GM19467 (cell line): ENCODE data around the gene PPP1R7.

Source experiments
- ATAC-seq: cut with Tn5 transposase; IDR thresholded peaks from one replicate; pipeline ENCODE4 v1.9.1; 2021; ENCODE audit warnings: mild to moderate bottlenecking, moderate library complexity; ENCODE audit not compliant: unreplicated experiment

The PPP1R7 gene

DNA sequence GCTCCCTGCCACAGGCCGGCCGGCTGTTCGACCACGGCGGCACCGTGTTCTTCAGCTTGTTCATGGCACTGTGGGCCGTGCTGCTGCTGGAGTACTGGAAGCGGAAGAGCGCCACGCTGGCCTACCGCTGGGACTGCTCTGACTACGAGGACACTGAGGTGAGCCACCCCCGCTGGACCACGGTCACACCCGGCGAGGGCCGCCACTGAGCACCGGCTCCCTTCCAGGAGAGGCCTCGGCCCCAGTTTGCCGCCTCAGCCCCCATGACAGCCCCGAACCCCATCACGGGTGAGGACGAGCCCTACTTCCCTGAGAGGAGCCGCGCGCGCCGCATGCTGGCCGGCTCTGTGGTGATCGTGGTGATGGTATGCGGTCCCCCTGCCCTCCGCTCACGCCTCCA is 59.0 kb downstream of the PPP1R7 start:
- ATAC-seq, result no peak

DNA sequence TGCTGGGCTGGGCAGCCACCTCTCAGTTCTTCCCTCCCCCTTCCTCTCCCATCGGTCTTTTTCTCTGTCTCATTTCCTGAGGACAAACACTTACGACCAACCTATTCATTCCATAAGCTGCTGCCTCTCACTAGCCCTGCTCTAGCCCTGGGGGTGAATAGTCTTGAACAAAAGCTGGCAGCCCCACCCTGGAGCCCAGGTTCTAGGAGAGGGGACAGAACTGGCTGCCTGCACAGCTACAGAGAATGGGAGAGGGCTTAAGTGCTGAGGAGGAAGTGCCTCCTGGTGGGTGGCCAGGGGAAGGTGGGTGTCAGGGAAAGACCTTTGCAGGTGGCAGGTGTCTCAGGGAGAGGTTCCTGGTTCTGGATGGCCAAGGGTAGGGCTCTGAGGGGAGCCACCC is 61.0 kb downstream of the PPP1R7 start:
- ATAC-seq, result no peak

DNA sequence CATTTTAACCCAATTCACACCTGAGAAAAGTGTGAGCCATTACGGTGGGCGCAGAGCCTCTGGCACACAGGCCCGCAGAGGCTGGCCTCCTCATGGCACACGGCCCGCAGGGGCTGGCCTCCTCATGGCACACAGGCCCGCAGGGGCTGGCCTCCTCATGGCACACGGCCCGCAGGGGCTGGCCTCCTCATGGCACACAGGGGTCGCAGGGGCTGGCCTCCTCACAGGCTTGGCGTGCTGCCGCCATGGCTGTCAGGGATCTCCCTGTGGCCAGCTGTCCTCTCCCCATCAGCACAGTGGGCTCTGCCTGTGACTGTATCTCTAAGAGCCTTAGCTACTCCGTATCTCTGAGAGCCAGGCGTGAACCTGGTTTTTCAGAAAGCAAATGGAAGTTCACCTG is 62.8 kb downstream of the PPP1R7 start:
- ATAC-seq, result no peak

DNA sequence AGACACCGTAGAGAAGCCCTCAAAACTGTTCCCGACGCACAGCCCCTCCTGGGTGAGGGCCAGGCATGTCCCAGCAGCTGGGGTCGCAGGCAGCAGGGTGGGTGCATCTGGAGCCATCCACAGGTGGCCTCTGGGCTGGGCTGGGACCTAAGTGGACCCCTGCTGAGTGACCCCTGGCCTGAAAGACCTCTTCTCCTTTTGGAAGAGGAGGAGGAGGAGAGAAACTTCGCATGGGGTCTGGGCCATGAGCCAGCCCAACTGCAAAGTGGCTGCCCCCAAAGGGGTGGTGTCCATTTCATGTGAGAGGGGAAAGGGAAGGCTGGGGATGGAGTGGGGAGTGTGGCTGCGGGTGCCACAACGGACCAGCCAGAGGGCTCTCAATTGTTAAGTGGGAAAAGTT is 63.3 kb downstream of the PPP1R7 start:
- ATAC-seq, result no peak

DNA sequence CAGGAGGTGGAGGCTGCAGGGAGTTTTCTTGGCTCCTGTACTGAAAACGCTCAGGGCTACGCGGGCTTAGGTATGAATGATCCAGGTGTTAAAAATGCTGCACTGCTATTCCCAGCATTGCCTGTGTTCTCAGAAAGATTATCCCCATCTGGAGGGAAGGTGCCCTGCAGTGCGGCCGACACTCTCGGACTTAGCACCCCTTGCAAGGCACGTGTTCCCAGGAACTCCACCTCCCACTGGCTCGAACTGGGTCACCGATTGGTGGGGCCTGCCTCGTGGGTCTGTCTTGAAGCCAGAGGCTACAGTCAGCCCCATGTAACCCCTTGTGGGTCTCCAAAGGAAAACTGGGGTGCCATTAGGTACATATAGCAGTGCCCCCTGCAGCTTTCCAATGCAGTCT is 63.9 kb downstream of the PPP1R7 start:
- ATAC-seq, result no peak

DNA sequence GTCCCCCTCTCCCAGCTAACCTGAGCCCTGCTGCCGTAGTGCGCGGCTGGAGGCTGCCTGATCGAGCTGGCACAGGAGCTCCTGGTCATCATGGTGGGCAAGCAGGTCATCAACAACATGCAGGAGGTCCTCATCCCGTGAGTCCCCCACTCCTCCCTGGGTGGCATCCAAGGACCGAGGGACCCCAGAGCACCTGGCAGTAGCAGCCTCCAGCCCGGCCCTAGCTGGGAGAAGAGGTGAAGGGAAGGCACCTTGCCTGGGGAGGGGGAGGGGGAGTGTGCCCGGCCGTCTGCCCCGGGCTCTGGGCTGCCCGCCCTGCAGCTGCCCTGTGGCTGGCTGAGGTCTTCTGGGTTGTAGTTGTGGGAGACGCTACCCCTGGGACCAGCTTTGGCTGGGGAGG is 64.5 kb downstream of the PPP1R7 start:
- no peak for ATAC-seq

DNA sequence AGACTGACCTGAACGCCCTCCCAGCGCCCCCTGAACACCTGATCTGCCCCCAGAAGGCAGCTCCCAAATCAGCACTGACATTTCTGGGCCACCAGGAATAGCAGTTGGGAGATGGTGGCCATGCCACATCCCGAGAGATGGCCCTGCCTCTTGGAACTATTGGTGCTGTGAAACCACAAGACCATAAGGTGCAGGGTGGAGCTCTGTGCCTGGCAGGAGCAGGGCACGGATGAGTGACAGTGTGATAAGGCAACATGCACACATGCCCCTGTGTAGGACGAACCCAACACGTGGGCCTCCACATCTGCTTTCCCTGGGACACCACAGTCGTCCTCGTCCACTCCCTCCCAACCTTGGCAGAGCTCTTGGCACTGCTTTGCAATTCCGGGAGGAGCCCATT is 65.2 kb downstream of the PPP1R7 start:
- ATAC-seq, result no peak

DNA sequence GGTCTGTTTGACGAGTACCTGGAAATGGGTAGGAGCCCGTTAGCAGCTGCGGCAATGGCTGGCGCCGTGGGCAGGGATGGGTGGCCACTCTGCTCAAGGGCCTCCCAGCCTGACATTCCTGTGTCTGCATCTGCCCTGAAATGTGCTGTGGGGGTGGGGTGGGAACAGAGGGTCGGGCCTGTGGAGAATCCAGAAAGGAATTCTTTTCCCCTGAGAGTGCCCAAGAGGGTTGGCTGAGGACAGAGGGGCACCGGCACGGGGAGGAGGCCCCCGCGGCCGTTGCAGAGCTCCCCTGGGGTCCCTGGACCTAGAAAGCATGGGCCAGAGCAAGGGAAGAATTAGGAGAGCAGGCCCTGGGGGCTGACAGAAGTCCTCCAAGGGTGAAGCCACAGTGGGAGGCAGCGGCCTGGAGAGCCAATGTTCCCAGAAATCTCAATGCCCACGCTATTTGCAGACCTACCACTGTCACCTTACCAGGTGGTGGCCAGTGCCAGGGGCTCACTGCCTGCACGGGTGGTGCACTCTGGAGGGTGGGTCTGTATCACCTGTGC is 66.0 kb downstream of the PPP1R7 start:
- ATAC-seq, result no peak

DNA sequence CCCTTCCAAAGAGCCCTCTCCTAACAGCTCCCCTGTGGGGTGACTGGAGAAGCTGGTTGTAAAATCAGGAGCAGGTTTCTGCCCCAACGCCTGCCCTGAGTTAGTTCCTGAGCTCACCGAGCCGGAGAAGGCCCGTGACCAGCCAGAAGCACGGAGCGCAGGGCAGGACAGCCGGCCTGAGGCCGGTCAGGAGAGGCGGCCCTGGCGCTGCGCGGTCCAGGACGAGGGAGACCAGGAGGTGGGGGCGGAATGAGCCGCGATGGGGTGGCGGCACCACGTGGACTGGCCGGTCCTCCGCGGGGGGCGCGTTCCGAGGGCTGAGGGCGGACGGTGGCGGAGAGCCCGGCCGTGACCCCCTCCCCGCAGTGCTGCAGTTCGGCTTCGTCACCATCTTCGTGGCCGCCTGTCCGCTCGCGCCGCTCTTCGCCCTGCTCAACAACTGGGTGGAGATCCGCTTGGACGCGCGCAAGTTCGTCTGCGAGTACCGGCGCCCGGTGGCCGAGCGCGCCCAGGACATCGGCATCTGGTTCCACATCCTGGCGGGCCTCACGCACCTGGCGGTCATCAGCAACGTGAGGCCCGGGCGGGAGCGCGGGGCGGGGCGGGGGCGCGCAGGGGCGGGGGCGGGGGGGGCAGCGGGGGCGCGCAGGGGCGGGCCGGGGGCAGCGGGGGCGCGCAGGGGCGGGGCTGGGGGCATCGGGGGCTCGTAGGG is 67.2 kb downstream of the PPP1R7 start:
- peak; percentile 42 for ATAC-seq

DNA sequence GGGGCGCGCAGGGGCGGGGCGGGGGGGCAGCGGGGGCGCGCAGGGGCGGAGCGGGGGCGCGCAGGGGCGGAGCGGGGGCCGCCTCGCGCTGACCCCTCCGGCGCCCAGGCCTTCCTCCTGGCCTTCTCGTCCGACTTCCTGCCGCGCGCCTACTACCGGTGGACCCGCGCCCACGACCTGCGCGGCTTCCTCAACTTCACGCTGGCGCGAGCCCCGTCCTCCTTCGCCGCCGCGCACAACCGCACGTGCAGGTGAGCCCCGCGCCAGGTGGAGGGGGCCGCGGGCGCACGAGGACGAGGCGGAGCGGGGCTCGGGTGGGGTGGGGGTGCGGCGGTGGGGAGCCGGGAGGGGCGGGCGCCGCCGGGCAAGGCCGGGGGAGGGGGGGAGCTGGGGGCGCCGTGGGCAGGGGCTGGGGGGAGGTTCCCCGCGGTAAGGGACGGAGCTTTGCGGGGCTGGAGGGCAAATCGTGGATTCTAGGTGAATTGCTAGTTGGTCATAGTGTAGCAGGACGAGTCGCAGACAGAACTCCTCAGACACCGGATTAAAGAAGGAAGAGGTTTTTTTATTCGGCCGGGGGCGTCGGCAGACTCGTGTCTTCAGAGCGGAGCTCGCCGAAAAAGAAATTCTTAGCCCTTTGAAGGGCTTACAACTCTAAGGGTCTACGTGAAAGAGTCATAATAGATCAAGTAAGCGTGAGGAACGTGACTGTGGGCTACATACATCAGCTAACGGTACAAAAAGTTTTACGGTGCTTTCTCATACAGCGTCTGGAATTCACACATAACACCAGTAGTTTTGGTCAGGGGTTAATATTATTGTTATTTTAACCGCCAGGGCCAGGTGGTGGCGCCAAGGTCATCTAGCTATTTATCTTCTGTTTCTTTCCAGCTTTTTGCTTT is 68.1 kb downstream of the PPP1R7 start:
- no peak for ATAC-seq

DNA sequence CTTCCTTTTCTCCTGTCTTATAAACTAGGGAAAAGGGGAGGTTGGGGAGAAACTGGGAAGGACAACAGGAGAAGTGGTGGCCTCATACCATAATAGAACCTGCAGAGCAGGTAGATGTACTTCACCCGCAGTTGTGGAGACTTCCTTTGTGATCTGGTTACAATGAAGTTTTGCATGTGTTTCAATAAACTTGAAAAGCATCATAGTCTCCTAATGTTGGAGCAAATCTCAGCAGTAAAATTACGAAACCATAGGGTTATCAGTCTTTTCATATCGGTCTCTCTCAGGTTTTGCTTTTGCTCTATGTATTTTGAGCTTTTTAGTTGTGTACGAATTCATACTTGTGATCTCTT is 68.7 kb downstream of the PPP1R7 start:
- no peak for ATAC-seq

DNA sequence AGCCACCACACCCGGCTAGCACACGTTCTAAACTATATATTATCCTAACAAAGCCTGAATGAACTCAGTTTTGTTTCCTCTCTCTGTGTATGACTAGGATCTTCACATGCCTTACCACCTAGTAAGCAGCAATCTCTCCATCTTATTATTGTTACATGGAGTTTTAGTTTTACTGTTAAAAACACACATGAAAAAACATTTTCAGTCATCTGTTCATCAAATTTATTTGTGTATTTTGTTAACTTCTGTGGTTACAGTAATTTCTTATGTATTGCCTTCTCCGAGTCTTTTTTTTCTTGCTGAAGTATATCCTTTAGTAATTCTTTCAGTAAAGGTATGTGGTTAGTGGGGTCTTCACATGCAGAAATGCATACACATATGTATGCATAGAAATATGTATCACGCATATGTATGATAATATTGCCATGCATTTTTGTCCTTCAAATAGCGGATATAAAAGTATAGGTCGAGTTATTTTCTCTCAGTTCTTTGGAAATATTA is 69.6 kb downstream of the PPP1R7 start:
- ATAC-seq, result no peak

DNA sequence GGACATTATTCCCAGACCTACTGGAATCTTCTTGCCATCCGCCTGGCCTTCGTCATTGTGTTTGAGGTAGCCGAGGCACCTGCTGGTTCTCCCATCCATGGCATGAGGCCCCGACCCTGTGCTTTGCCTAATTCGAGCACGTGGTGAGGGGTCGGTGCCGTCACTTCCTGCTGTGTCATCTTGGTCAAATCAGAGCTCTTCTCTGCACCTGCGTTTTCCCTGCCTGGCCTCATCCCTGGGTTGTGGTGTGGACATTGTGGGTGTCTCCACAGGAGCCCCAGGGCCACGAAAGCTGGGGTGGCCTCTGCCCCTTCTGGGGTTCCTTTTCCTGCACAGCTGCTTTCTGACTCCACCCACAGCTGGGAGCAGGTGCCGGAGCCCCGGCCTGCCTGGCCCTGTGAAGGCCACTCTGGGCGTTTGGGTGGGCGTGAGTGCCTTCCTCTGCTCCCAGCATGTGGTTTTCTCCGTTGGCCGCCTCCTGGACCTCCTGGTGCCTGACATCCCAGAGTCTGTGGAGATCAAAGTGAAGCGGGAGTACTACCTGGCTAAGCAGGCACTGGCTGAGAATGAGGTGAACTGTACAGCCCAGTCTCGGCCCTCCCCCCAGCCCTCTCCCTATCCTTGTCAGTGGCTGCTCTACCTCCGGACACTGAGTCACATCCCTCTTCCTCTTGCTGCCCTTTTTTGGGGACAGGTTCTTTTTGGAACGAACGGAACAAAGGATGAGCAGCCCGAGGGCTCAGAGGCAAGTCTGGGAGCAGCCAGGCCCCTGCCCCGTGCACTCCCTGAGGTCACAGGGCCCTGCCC is 73.1 kb downstream of the PPP1R7 start:
- no peak for ATAC-seq

DNA sequence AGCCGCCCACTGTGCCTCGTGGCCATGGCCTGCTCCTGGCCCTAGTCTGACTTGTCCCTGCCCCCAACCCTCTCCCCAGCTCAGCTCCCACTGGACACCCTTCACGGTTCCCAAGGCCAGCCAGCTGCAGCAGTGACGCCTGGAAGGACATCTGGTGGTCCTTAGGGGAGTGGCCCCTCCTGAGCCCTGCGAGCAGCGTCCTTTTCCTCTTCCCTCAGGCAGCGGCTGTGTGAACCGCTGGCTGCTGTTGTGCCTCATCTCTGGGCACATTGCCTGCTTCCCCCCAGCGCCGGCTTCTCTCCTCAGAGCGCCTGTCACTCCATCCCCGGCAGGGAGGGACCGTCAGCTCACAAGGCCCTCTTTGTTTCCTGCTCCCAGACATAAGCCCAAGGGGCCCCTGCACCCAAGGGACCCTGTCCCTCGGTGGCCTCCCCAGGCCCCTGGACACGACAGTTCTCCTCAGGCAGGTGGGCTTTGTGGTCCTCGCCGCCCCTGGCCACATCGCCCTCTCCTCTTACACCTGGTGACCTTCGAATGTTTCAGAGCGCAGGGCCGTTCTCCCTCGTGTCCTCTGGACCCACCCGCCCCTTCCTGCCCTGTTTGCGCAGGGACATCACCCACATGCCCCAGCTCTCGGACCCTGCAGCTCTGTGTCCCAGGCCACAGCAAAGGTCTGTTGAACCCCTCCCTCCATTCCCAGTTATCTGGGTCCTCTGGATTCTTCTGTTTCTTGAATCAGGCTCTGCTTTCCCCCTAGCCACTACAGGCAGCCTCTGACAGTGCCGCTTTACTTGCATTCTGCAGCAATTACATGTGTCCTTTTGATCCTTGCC is 74.0 kb downstream of the PPP1R7 start:
- no peak for ATAC-seq

DNA sequence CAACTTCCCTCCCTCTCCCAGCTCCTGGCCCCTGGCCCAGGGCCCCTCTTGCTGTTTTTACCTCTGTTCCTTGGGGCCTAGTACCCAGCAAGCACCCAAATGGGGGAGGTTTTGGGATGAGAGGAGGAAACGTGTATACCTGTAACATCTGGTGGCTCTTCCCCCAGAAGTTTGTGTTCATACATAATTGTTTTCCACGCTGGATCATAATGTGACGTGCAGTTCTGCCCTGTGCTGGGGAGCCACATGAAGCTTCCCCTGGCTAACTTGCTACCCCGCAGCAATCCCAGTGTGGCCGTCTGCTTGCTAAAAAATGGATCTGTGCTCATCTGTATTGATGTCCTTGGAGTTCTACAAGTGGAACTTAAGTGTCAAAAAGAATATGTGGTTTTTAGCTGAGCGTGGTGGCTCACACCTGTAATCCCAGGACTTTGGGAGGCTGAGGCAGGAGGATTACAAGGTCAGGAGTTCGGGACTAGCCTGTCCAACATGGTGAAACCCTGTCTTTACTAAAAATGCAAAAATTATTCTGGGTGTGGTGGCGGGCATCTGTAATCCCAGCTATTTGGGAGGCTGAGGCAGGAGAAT is 74.7 kb downstream of the PPP1R7 start:
- ATAC-seq, result no peak

DNA sequence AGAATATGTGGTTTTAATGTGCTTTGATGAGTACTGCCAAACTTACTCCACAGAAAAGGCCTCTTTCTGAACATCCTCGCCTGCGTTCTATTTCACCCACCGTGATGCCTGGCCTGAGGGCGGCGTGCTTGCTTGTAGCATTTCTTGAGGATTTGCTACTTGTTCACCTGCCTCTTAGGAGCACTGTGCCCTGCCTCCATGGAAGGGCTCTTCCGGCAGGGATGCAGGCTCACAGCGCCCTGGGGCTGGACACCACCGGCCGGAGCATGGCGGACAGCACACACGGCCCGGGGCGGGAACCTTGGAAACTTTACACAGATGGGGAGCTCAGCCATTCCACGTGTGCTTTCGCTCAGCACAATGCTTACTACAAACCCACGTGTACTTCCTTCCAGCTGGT is 75.3 kb downstream of the PPP1R7 start:
- ATAC-seq, result no peak

DNA sequence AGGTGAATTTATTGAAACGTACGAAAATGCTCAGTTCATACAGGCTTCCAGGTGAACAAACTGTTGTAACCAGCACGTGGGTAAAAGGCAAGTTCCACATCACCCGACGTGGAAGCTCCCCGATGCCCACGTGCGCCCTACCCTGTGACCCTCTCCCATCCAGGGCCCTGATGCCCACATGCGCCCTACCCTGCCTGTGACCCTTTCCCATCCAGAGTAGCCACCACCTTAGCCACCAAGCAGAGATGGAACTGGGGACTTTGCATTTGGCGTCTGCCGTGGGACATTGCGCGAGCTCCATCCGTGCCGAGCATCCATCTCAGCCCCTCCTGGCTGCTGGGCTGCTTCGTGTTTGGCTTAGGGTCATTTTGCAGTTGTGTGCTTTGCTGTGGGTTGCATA is 75.7 kb downstream of the PPP1R7 start:
- ATAC-seq, result no peak

DNA sequence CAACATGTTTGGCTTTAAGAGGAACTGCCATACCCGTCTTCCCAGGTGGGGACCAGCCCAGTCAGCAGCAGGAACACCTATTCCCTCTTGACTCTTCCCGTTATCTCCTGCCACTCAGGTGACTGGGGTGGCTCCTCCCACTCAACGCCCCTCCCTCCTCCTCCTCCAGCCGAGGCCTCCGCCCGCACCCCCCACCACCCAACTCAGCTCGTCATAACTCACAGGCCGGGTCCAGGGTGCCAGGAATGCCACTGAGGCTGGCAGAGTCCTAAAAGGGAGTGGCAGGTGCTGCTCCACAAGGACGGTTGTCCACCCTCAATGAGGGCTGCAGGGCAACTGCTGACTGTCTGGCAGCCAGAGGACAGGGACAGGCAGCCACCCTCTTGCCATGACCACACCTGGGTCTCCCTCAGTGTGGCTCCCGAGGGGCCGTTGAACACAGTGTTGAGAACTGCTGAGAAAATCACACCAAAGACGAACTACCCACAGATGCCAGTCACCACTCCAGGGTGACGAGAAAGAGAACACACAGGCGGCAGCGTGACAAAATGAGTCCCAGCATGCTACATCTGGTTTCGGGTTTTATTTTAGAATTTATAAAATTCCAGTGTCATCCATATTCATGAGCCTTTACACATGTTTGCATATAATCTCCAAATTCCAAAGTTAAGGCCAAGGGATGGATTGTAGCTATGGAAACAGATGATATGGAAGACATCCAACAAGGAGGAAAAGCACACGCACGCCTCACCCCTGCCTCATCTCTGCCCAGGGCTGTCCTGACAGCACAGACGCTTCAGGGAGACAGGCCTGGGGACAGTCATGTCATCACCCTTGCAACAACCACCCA is 76.7 kb downstream of the PPP1R7 start:
- no peak for ATAC-seq

DNA sequence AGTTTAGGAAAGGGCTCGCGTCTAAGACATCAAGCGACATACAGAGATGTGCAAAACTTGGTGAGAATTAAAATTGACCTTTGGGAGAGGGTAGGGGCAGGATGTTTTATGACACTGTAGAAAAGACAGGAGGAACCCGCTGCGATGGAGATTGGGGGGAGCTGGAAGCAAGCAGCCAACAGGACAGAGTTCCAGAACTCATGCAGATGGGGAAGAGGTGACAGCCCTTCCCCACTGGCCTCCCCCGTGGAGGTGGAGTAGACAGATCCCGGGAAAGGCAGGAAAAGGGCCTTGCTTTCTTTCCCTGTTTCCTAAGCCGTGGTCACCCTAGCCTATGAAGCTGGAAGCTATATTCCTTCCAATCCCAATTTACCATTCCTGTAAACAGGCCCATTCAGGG is 77.3 kb downstream of the PPP1R7 start:
- ATAC-seq, result no peak
